PC-3 (cell line): ENCODE results near the gene PPIF. TPM values are rescaled to one million over a fixed set of nuclear protein-coding genes. Genes with fewer than 3 reads are reported as not detected.

Experiments
- ATAC-seq: fragments of 200-7000 bp; cut with Tn5 transposase; 2 replicates; pipeline ENCODE4 v1.9.1; 2020; ENCODE audit warnings: mild to moderate bottlenecking, moderate library complexity
- BruUV-seq: library from RNA; stranded (reverse); fragments of 400-500 nt; replicated peaks from 2 replicates; lab custom pipeline; 2021; lab: Mats Ljungman, UMichigan
- CTCF ChIA-PET: fragments of 300-600 bp; sonication (Branson Sonifier 250); formaldehyde crosslinking; loops from one replicate; lab custom pipeline; 2022; ENCODE audit warnings: antibody characterized with exemption; lab: Charles Lee
- POLR2A ChIA-PET: fragments of 300-600 bp; sonication (Branson Sonifier 250); formaldehyde crosslinking; loops from one replicate; lab custom pipeline; 2022; ENCODE audit warnings: antibody characterized with exemption; ENCODE audit not compliant: unreplicated experiment; lab: Charles Lee
- DNase-seq: peaks from one replicate; pipeline ENCODE4 v3.0.0-alpha.2; 2015
- H2AFZ ChIP-seq: fragments of 300-600 bp; sonication (generic); 2 replicates; pipeline ENCODE4 v1.6.0; 2016; ENCODE audit warnings: antibody characterized with exemption, low read length
- H3F3A ChIP-seq: fragments of 300-600 bp; sonication (generic); one replicate; pipeline ENCODE4 v1.6.0; 2017; ENCODE audit warnings: antibody characterized with exemption, low read length, control low read depth, mild to moderate bottlenecking; ENCODE audit not compliant: unreplicated experiment
- H3K27ac ChIP-seq: fragments of 300-600 bp; sonication (generic); 2 replicates; pipeline ENCODE4 v1.5.1; 2016; ENCODE audit warnings: mild to moderate bottlenecking, low read length
- H3K27me3 ChIP-seq: fragments of 300-600 bp; sonication (generic); 2 replicates; pipeline ENCODE4 v1.6.1; 2016; ENCODE audit warnings: low read length, mixed read lengths
- H3K36me3 ChIP-seq: fragments of 300-600 bp; sonication (generic); 2 replicates; pipeline ENCODE4 v1.6.1; 2016; ENCODE audit warnings: low read depth, mixed run types, low read length, mixed read lengths
- H3K4me1 ChIP-seq: fragments of 300-600 bp; sonication (generic); 2 replicates; pipeline ENCODE4 v1.5.1; 2016; ENCODE audit warnings: low read length; ENCODE audit not compliant: insufficient read depth
- H3K4me2 ChIP-seq: fragments of 300-600 bp; sonication (generic); 2 replicates; pipeline ENCODE4 v1.6.0; 2016; ENCODE audit warnings: low read length
- H3K4me3 ChIP-seq: fragments of 300-600 bp; sonication (generic); 2 replicates; pipeline ENCODE4 v1.5.1; 2016; ENCODE audit warnings: mild to moderate bottlenecking, low read length, mixed read lengths
- H3K79me2 ChIP-seq: fragments of 300-600 bp; sonication (generic); 2 replicates; pipeline ENCODE4 v1.6.1; 2017; ENCODE audit warnings: low read length, mixed read lengths
- H3K9ac ChIP-seq: fragments of 300-600 bp; sonication (generic); 2 replicates; pipeline ENCODE4 v1.6.0; 2016; ENCODE audit warnings: mild to moderate bottlenecking, low read length
- H3K9me2 ChIP-seq: fragments of 300-600 bp; sonication (generic); replicated peaks from 2 replicates; pipeline ENCODE4 v1.6.1; 2016; ENCODE audit warnings: mixed run types, low read length, mixed read lengths
- H3K9me3 ChIP-seq: fragments of 300-600 bp; sonication (generic); 2 replicates; pipeline ENCODE4 v1.6.1; 2016; ENCODE audit warnings: low read length, mixed read lengths
- H4K20me1 ChIP-seq: fragments of 300-600 bp; sonication (generic); 2 replicates; pipeline ENCODE4 v1.6.1; 2016; ENCODE audit warnings: low read length, mixed read lengths
- EZH2 ChIP-seq: fragments of 300-600 bp; sonication (generic); IDR thresholded peaks from one replicate; pipeline ENCODE4 v1.6.1; 2017; ENCODE audit warnings: antibody characterized with exemption, mild to moderate bottlenecking, low read length; ENCODE audit not compliant: unreplicated experiment
- EZH2phosphoT487 ChIP-seq: fragments of 300-600 bp; sonication (generic); IDR thresholded peaks from 2 replicates; pipeline ENCODE4 v1.6.1; 2018; ENCODE audit warnings: mild to moderate bottlenecking, antibody characterized with exemption, low read length, borderline replicate concordance
- intact Hi-C: fragments of 100-400 bp; cut with micrococcal nuclease; formaldehyde crosslinking; loops from 2 replicates; pipeline ENCODE4 v1.9.0; 2023
- total RNA-seq: library from RNA; depleted of rRNA; stranded (reverse); fragments of >200 nt; gene quantifications from 2 replicates; pipeline ENCODE4 v1.2.3, GENCODE V29; 2014
- TF ChIP-seq, protein P1 (sequence below): fragments of 300-600 bp; sonication (generic); conservative IDR thresholded peaks from 2 replicates; pipeline ENCODE4 v1.5.1; 2017; ENCODE audit warnings: antibody characterized with exemption, low read depth, mild to moderate bottlenecking, low read length

PPIF gene
- total RNA-seq, 1 experiment from 2014 or later: 381 TPM

DNA sequence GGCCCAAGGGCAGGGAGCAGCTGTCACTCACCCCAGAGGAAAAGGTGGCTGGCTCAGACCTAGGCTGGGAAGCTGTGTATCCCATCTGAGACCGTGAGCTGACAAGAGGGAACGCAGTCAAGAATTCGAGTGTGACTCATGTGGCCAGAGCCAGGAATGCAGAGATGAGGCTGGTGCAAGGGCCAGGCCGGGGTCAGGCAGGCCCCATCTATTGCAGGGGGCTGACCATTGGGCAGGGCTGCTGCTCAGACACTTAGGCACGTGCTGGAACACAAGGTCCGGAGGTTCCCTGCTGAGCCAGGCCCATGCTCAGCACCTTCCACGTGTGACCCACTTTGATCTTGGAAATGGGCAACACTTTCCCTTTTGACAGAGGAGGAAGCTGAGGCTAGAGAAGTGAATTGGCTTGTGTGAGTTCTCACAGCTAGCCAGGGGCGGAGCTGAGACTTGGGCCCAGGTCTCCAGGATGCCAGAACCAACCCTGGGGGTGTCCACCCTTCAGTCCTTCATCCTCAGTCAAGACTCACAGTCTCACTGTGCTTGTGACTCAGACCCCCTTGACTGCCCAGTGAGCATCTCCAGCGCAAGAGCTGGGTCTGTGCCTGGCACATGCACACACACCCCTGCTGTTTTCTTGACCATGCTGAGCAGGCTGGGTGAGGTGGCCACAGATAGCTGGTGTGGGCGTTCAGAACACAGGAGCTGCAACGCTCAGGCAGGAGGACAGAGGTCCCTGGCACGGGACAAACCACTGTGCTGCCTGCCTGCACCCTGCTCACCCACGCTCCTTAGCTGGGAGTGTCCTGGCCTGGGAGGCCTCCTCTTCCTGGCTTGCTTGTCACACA, 47.6 kb upstream of the PPIF start:
- TSS peak; percentile 7 for BruUV-seq
- no peaks in the 10 kb centered on the region for H4K20me1 ChIP-seq
- H3K9me2 ChIP-seq: no peaks in the 10 kb centered on the region
- intact Hi-C loops: loop anchor here (2.0 to 5.0 kb wide), 4 partner anchors 17 to 232 kb away; partner anchors contain the start of gene ZMIZ1
- H3K4me3 ChIP-seq: no peak overlapping the region
- no peaks in the 10 kb centered on the region for H3K9me3 ChIP-seq
- peaks cover 42% of the 10 kb centered on the region for H3K4me1 ChIP-seq
- peak overlapping the region; percentile 18; the same call in 1 of the 2 replicates for H3K9ac ChIP-seq
- peaks cover 67% of the 10 kb centered on the region for H3K36me3 ChIP-seq
- POLR2A ChIA-PET: no interaction called here
- ATAC-seq: peak; percentile 60
- H3K27ac ChIP-seq: peak overlapping the region; percentile 56
- CTCF ChIA-PET: interaction anchor here (0.6 kb wide), 1 partner anchor 58 kb away, joined by 3 read pairs; no protein-coding TSS in a partner anchor
- H2AFZ ChIP-seq: no peak overlapping the region
- DNase-seq: peak; percentile 93
- H3F3A ChIP-seq: peaks cover 6% of the 10 kb centered on the region
- H3K27me3 ChIP-seq: no peaks in the 10 kb centered on the region
- TF ChIP-seq EZH2phosphoT487: no peak
- TF ChIP-seq, protein P1, sequence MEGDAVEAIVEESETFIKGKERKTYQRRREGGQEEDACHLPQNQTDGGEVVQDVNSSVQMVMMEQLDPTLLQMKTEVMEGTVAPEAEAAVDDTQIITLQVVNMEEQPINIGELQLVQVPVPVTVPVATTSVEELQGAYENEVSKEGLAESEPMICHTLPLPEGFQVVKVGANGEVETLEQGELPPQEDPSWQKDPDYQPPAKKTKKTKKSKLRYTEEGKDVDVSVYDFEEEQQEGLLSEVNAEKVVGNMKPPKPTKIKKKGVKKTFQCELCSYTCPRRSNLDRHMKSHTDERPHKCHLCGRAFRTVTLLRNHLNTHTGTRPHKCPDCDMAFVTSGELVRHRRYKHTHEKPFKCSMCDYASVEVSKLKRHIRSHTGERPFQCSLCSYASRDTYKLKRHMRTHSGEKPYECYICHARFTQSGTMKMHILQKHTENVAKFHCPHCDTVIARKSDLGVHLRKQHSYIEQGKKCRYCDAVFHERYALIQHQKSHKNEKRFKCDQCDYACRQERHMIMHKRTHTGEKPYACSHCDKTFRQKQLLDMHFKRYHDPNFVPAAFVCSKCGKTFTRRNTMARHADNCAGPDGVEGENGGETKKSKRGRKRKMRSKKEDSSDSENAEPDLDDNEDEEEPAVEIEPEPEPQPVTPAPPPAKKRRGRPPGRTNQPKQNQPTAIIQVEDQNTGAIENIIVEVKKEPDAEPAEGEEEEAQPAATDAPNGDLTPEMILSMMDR: no peak
- no peak for TF ChIP-seq EZH2
- no peaks in the 10 kb centered on the region for H3K79me2 ChIP-seq
- peak overlapping the region; percentile 39 for H3K4me2 ChIP-seq

- no peak for DNase-seq
- no TSS peak for BruUV-seq
- intact Hi-C loops: no loop called here
- peaks cover 6% of the 10 kb centered on the region for H3F3A ChIP-seq
- no peaks in the 10 kb centered on the region for H4K20me1 ChIP-seq
- ChIA-PET CTCF (no interaction called here), POLR2A (no interaction called here)
- no peaks in the 10 kb centered on the region for H3K9me2 ChIP-seq
- H3K36me3 ChIP-seq: peaks cover 66% of the 10 kb centered on the region
- H3K79me2 ChIP-seq: no peaks in the 10 kb centered on the region
- no peaks in the 10 kb centered on the region for H3K27me3 ChIP-seq
- no peak overlapping the region for H3K27ac ChIP-seq
- peaks cover 40% of the 10 kb centered on the region for H3K4me1 ChIP-seq
- H2AFZ ChIP-seq: no peak overlapping the region
- H3K4me2 ChIP-seq: no peak overlapping the region
- H3K9ac ChIP-seq: no peak overlapping the region
- no peak for ATAC-seq
- TF ChIP-seq, protein P1: no peak
- TF ChIP-seq EZH2phosphoT487: no peak
- TF ChIP-seq EZH2: no peak
- no peaks in the 10 kb centered on the region for H3K9me3 ChIP-seq
- no peak overlapping the region for H3K4me3 ChIP-seq
Measured at GRCh38 chr10:79300711-79301110, 46.6 kb upstream of the PPIF start.
